GM12872 (cell line): ENCODE measurements around the gene XKRX.

ENCODE experiments used
- TF ChIP-seq, protein P1 (sequence below): IDR thresholded peaks from 3 replicates; pipeline ENCODE4 v1.5.1; 2011; ENCODE audit warnings: low read depth, mild to moderate bottlenecking, low read length, moderate library complexity; ENCODE audit not compliant: insufficient read depth

Gene XKRX

DNA sequence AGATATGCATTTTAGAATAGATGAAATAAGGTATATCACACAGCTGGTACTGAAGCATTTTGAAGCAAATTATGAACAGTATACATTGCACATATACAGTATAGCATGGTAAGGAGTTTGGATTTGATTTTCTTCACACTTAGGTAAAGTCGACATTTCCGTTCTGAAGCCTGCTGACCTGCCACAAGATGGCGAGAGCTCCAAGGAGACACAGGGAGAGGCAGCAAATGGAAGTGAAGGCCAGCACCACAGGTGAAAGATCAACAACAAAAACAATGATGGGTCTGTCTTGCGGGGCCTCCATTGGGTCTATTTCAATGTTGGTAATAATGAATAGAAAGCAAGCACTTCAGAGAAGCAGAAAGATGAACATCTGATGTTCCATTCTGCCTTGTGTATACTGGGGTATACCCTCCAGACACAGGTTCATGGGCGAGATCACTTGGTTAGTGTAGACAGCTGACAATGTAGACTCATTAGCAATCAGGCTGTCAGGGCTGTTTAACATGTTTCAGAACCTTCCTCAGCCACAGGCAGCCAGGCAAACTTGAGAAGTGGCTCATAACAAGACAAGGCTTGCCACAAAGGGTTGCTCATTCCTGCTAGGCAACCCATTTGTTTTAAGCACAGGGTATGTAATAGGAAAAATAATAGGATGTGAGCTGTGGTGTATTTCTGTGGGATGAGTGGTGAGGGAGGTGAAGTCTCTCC, 33.2 kb downstream of the XKRX start:
- TF ChIP-seq, protein P1, sequence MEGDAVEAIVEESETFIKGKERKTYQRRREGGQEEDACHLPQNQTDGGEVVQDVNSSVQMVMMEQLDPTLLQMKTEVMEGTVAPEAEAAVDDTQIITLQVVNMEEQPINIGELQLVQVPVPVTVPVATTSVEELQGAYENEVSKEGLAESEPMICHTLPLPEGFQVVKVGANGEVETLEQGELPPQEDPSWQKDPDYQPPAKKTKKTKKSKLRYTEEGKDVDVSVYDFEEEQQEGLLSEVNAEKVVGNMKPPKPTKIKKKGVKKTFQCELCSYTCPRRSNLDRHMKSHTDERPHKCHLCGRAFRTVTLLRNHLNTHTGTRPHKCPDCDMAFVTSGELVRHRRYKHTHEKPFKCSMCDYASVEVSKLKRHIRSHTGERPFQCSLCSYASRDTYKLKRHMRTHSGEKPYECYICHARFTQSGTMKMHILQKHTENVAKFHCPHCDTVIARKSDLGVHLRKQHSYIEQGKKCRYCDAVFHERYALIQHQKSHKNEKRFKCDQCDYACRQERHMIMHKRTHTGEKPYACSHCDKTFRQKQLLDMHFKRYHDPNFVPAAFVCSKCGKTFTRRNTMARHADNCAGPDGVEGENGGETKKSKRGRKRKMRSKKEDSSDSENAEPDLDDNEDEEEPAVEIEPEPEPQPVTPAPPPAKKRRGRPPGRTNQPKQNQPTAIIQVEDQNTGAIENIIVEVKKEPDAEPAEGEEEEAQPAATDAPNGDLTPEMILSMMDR: peak; percentile 35; the same call in 1 of the 3 replicates

GRCh38 chrX:100883654-100884053, 45.1 kb downstream of the XKRX start:
- TF ChIP-seq, protein P1: no peak

DNA sequence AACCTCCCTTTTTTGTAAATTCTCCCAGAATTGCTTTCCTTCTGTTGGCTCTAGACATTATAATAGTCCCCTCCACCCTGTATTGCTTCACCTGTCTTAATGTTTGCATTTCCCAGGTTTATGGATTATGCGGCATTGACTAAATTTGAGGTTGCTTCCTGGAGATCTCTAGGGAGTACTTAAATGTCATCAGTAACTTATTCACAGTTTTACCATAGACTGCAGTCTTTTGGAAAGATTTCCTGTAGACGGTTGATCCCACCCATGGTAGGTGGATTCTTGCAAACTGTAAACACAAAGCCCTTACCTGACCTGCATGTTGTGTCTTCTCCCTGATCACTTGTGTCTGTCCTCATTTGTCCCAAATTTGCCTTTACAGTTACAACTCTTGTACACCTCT, 48.3 kb downstream of the XKRX start:
- TF ChIP-seq, protein P1: no peak

DNA sequence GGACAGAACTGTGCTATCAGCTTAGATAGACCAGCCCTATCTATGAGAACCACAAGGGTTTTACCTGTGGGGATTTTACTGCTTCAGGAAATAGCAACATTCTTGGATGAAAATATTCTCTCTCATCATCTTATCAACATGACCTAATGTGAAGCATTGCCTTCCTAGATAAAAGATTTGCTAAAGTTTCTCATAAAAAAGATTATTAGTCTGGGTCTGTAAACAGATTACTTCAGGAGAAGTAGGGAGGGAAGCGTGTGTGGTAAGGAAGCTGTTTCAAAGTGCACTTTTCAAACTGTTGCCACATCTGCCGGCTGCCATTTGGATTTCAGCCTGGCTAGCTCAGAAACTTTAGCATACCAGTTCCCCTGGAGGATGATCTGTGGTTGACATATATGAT, 54.4 kb downstream of the XKRX start, which contains the start of gene NOX1:
NOX1 (minus strand) TSS at position 35 of the 400 bp plus-strand sequence. CDS start 220 bp downstream, outside the sequence.
- TF ChIP-seq, protein P1: no peak

DNA sequence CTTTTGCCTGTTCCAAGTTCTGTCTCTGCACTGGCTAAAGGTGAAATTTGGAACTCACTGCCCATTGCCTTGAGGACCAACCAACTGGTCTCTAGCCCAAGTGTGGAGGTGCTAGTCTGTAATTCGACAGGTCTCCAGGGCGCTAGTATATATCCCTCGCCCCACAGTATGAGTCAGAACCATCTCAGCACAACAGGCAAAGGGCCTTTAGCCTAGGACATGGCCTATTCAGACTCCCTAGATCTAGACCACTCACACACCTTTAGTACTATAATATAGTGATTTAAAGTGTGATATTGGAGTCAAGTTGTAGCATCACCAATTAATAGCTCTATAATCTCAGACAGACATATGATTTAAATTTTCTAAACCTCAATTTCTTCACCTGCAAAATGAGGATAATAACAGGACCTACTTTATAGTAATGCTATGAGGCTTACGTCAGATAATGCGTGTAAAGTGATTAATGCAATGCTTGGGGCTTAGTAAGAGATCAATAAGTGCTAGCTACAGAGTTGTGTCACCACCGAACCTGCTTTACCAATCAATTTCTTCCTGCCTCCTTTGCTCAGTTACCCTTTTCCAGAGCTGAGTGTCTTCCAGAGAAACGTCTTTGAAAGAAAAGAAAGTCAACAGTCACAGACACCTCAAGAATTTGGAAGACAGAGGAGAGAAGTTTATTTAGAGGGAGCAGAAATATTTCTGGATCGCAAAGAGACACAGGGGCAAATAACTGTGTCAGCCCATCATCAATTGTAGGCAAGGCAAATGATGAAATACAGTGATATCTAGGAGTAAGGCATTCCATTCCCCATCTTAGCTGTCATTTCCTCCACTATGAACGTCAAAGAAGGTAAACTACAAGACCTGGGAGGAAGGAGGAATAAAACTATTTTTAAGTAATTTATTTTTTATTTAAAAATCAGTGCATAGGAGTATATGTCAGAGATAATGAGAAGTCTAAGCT, 56.8 kb downstream of the XKRX start:
- TF ChIP-seq, protein P1: no peak

- TF ChIP-seq, protein P1: no peak
These were observed 58.2 kb downstream of the XKRX start for GRCh38 chrX:100870527-100870926.

DNA sequence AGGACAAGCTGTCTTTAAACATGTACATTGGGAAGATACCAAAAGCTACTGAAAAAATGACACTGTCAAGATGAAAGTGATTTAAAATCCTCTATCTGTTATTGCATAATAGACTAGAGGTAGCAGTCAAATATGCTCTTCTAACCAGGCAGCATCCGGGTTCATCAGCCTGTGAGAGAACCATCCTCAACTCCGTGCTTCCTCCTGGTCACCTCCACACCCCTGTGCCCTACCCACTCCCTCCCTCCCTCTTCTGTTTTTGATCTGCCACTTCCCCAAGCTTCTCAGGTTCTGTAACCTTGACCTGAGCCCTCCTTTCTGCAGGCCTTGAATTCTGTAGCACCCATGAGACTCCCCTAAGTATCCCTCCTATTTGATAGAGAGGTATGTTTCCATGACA, 60.4 kb downstream of the XKRX start:
- TF ChIP-seq, protein P1: no peak
